HG03108 (cell line): Measurements from ENCODE around the gene TM7SF3.
"Not testable (repeated sequence)": the region's sequence is repeated elsewhere in the genome, so short reads cannot be mapped to it uniquely, and the experiment has no call there.

Experiments used
- ATAC-seq: cut with Tn5 transposase; IDR thresholded peaks from one replicate; pipeline ENCODE4 v1.9.1; 2021; ENCODE audit warnings: moderate library complexity; ENCODE audit not compliant: unreplicated experiment

Gene TM7SF3, protein sequence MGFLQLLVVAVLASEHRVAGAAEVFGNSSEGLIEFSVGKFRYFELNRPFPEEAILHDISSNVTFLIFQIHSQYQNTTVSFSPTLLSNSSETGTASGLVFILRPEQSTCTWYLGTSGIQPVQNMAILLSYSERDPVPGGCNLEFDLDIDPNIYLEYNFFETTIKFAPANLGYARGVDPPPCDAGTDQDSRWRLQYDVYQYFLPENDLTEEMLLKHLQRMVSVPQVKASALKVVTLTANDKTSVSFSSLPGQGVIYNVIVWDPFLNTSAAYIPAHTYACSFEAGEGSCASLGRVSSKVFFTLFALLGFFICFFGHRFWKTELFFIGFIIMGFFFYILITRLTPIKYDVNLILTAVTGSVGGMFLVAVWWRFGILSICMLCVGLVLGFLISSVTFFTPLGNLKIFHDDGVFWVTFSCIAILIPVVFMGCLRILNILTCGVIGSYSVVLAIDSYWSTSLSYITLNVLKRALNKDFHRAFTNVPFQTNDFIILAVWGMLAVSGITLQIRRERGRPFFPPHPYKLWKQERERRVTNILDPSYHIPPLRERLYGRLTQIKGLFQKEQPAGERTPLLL

DNA sequence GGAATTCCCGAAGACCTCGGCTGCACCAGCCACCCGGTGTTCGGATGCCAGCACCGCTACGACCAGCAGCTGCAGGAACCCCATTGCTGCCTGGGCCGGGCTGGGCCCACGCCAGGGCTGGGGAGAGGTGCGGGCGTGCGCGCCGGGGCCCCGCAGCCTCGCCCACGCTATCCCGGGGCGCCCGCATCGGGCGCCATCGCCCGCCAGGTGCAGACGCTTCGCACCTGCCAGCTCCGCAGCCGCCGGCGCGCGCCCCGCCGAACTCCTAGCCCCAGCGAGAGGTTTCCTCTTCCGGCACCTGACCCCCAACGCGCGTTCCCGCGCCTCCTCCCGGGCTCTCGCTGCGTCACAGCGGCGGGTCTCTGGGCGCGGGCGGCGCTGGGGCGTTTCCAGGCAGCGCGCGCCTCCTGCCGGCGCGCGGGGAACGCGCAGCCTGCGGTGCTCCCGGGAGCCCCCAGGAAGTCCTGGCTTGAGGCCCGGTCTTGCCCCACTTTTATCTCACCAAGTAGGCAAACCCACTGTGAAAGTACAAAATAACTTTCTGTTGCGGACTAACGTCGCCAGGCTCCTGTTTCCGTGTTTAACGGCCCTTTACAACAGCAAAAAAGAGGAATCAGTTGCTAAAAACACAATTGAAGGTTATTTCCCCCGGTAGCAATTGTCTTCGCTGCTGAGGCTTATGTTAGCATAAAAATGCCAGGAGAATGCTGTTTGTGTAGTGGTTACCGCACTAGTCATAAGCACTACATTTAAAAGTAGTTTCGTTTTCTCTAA is at the start of gene TM7SF3:
Gene TM7SF3 (minus strand): TSS at position 300 of the 774 bp plus-strand sequence. CDS start 216 bp downstream, at position 84.
- ATAC-seq = peak; percentile 91

DNA sequence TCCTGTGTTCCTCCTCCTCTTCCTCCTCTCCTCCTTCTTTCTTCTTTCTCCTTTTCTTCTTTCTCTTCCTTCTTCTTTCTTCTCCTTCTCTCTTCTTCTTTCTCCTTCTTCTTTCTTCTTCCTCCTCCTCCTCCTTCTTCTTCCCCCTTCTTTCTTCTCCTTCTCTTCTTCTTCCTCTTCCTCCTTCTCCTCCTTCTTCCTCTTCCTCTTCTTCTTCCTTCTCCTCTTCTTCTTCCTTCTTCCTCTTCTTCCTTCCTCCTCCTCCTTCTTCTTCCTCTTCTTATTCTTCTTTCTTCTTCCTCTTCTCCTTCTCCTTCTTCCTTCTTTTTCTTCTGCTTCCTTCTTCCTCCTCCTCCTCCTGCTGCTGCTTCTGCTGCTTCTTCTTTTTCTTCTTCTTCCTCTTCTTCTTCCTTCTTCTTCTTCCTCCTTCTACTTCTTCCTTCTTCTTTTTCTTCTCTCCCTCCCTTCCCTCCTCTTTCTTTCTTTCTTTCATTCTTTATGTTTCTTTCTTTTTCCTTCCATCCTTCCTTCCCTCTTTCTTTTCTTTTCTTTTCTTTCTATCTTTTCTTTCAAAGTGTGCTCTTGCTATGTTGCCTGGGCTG is 49.2 kb upstream of the TM7SF3 start:
- no peak for ATAC-seq

DNA sequence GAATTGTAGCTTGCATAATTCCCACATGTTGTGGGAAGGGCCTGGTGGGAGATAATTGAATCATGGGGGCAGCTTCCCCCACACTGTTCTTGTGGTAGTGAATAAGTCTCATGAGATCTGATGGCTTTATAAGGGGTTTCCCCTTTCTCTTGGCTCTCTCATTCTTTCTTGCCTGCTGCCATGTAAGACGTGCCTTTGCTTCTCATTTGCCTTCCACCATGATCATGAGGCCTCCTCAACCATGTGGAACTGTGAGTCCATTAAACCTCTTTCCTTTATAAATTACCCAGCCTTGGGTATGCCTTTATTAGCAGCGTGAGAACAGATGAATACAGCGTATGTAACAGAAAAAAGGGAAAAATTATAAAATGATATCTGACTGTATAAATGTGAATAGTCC is 47.1 kb upstream of the TM7SF3 start:
- ATAC-seq = no peak

DNA sequence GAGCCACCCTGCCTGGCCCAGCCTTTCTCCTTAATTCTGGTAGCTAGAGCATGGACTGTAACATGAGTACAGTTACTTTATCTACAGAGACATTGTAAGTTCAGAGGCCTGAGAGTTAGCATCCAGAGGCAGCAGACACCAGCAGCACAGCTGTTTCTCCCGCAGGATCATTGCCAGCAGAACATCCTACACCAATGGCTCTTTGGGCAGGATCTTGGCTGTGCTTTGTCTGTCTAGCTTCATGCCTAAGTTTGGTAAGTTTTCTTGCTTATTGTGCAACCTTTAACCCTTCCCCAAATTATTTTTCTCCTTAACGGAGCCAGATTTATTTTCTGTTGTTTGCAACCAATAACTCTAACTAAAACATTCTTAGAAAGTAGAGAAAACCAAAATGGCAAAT is 46.6 kb upstream of the TM7SF3 start:
- no peak for ATAC-seq

DNA sequence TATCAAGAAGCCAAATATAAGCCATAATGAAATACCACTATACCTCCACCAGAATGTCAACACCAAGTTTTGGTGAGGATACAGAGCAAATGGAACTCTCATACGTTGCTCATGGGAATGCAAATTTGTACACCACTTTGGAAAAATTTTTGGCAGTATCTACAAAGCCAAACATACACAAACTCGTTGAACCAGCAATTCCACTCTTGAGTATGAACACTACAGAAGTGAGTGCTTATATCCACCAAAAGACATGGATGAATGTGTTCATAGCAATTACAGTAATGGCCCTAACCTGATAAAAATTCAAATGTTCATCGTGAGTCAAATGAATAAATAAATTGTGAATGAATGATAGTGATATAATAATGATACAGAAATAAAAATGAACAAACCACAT is 43.4 kb upstream of the TM7SF3 start:
- ATAC-seq = no peak

DNA sequence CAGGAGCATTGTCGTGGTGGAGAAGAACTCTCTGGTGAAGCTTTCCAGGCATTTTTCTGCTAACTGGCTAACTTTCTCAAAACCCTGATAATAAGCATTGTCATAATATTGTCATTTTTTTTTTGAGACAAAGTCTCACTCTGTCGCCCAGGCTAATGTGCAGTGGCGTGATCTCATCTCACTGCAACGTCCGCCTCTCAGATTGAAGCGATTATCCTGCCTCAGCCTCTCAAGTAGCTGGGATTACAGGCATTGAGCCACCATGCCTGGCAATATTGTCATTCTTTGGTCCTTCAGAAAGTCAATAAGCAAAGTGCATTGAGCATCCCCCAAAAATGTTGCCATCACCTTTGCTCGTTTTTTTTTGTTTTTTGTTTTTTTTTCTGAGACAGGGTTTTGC is 41.8 kb upstream of the TM7SF3 start:
- ATAC-seq = no peak

DNA sequence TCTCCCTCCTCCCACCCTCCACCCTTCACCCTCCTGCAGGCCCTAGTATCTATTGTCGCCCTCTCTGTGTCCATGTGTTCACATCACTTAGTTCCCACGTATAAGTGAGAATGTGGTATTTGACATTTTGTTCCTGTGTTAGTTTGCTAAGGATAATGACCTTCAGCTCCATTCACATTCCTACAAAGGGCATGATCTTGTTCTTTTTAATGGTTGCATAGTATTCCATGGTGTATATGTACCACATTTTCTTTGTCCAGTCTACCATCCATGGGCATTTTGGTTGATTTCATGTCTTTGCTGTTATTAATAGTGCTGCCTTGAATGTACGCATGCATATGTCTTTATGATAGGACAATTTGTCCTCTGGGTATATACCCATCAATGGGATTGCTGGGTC is 38.6 kb upstream of the TM7SF3 start:
- ATAC-seq = no peak

DNA sequence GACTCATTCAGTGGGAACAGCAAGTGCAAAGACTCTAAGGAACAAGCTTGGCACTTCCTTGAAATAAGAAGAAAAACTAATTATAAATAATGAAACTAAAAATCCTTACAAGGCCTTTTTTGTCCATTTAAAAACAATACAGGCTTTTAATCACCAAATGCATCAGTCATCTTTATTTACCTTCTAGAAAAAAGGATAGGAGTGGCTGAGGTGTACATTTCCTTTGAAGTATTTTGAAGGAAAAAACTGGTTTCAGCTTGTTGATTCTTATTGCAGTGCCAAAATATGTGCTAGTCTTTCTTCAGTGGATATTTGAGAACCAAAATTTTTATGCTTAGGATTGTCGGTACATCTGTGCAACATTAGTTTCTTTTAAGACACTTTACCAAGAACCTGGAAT is 38.0 kb upstream of the TM7SF3 start:
- ATAC-seq = no peak

DNA sequence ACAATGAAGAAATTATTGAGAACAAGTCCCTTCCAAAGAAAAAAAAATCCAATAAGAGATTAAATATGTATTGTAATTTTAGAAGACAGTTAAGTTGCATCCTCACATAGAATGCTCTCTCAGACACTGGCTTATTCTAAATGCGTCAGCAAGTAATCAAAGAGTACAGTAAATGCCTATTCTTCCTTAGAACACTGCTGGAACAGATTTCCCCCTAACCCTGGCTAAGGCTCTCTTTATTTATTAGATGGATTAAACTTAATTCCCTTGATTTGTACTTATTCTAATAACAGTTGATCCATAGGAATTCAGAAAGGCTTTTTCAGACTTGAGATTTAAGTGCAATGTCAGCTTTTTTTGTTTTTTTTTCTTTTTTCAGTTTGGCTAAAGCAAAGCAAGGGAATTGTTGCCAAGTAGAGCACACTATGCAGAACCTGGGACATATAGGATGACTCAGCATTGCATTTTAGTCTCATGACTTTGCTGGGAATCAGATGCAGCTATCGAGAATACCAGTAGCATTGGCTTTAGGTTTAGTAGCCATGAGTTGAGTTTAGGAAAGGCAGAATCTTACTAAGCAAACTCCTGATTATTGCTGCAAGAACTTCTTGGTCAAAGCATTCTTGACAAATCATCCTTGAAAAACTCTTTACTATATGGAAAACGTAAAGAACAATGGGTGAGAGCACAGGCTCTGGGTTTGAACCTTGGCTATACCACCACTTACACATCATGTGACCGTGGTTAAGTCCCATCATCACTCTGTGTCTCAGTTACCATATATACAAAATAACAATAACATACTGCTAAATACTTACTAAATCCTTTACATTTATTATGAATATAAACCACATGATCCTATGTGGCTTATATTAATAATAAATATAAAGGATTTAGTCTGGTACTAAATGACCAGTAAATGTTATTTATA is 34.9 kb upstream of the TM7SF3 start:
- no peak for ATAC-seq

DNA sequence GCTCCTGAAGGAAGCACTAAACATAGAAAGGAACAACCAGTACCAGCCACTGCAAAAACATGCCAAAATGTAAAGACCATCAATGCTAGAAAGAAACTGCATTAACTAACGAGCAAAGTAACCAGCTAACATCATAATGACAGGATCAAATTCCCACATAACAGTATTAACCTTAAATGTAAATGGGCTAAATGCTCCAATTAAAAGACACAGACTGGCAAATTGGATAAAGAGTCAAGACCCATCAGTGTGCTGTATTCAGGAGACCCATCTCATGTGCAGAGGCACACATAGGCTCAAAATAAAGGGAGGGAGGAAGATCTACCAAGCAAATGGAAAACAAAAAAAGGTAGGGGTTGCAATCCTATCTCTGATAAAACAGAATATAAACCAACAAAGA is 27.8 kb upstream of the TM7SF3 start:
- not testable (repeated sequence) for ATAC-seq

DNA sequence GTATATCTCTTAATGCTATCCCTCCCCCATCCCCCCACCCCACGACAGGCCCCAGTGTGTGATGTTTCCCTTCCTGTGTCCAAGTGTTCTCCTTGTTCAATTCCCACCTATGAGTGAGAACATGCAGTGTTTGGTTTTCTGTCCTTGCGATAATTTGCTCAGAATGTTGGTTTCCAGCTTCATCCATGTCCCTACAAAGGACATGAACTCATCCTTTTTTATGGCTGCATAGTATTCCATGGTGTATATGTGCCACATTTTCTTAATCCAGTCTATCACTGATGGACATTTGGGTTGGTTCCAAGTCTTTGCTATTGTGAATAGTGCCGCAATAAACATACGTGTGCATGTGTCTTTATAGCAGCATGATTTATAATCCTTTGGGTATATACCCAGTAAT is 26.5 kb upstream of the TM7SF3 start:
- ATAC-seq = not testable (repeated sequence)

DNA sequence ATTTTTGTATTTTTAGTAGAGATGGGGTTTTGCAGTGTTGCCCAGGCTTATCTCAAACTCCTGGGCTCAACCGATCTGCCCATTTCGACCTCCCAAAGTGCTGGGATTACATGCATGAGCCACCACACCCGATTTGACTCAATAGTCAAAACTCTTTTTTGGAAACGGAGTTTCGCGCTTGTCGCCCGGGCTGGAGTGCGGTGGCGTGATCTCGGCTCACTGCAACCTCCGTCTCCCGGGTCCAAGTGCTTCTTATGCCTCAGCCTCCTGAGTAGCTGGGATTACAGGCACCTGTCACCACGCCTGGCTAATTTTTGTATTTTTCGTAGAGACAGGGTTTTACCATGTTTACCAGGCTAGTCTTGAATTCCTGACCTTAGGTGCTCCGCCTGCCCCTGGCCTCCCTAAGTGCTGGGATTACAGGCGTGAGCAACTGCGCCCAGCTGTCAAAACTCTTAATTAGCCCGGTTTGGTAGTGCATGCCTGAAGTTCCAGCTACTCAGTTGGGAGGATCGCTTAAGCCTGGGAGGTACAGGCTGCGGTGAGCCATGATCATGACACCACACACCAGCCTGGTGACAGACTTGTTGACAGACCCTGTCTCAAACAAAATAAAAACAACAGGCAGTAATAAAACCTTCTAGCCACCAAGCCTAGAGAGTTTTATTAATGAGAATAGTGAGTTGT is 20.6 kb upstream of the TM7SF3 start:
- ATAC-seq = no peak

DNA sequence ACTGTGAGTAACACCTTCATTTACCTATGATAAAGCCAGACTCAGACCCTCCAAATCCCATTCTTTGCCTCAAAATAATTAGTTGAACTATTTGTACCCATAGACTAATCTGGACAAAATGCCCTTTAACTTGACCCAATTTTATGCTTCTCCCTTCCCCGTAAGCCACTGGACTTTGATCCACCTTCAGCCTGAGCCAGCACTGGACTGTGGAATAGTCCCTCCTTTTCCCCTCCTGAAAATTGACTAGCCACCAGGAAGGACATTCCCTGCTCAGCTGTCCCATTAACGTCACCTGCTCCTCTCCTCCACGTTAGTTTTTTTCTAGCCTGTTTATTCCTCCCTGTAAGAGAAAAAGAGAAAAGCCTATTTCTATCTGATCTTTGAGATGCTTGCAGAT is 18.5 kb upstream of the TM7SF3 start:
- no peak for ATAC-seq

DNA sequence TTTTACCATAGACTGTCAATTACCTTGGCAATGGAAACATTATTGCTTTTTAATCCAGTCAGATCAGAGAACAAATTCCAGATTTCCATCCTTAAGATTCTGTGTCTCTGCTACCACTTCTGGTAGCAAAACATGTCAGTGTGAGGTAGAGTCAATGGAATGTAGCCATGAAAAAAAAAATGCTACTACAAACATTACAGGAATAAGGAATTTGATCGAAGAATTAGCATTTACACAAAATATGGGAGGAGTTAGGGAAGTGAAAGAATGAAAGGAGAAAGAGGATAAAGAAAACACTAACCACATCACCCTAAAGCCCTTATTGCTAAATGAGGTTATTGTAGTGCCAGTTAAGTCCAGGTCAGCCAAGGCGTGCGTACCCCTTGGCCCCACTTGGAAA is 17.3 kb upstream of the TM7SF3 start:
- ATAC-seq = no peak

DNA sequence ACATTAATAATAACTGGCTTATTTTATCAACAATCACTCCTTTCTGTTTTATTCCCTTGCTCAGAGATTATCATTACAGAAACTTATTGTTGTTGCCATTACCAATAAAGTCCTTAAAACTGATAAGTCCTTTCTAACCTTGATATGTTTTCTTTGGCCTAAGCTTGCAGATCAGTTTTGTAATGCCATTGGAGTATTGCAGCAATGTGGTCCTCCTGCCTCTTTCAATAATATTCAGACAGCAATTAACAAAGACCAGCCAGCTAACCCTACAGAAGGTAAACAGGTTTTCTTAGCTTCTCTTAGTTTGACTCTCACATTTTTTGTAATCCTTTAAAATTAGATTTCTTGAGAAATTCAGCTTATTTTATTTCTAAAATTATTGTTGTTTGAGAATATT is 12.1 kb upstream of the TM7SF3 start:
- ATAC-seq = no peak

DNA sequence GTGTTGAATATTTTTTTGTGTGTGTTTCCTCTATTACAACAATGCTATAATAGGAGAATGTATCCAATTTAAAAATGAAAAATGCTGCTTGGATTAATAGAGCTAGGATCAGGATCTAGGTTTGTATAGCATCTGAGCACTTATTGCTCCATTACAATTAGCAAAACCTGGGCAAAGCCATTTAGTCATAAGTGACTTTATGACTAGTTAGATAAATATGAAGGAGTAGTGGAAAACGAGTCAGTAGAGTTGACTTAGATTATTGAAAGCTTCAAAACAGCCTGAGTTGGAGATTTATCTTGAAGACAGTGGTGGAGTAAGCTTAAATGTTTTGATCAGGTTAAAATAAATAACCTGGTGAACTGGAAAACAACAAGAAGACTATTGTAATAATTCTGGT is 10.9 kb upstream of the TM7SF3 start:
- no peak for ATAC-seq

DNA sequence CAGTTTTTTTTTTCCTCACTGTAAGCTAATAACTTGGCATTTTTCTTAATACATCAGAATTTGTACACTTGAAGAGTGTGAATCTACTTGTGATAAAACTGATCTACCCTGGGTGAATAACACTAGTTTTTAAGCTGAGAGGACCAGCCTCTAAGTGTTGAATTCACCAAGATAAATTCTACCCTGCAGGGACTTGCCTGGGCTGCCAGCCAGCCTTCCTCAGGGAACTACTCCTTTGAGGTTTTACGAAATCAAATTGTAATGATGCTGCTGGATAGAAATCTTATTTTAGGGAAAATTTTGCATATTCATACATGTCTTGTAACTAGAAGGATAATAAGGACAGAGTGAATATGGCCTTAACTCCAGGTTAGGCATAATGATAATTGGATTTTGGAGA is 10.1 kb upstream of the TM7SF3 start:
- ATAC-seq = no peak

DNA sequence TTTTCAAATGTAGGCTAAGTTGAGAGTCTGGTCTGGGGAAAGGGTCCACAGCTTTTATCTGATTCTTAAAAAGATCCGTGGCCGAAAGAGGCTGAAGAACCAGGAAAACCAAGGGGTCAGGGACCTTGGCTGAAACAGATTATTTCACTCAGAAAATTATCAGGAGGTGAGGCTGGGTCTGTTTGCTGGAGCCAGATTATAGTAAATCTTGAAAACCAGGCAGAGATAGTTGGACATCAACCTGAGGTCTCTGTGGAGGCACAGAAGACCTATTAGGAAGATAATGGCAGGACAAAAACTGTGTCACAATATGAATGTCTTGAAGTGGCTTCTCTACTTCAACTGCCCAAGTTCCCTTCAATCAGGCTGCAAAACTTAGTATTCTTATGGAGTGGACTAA is 6.6 kb upstream of the TM7SF3 start:
- ATAC-seq = no peak

DNA sequence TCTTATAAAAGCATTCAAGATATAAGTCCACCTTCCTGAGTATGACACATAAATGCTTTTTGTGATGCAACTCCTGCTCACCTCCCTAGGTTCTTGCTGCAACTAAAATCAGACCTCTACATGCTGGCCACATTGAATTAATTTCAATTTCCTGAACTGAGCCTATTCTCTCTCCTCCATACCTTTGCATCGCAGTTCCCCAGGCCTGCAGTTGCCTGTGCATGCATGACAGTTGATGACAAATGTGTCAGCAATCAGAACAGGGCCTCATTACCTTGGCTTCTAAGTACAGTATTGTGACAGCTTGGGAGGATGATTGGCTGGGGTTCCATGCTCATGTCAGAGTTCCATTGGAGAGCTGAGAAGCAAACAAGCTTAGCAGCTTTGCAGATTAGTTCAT is 3.9 kb upstream of the TM7SF3 start:
- ATAC-seq = no peak
